H1 (cell line): ENCODE data around the gene KIF5C. TPM values are rescaled to one million over a fixed set of nuclear protein-coding genes. Genes with fewer than 3 reads are reported as not detected.

Experiments
- BCL11A ChIP-seq, 2 experiments: IDR thresholded peaks; one replicate each; pipeline ENCODE4 v1.6.1; 2011; ENCODE audit warnings: low read depth in 2 of 2, low read length in 2 of 2, mild to moderate bottlenecking in 2 of 2
- CTCF ChIP-seq, 3 experiments: IDR thresholded peaks; 1 replicate in 2 of 3; 2 replicates in 1 of 3; pipeline versions ENCODE4 v1.5.1 to v1.6.1; 2011; ENCODE audit warnings: low read length in 3 of 3, mild to moderate bottlenecking in 3 of 3, inconsistent platforms in 2 of 3, low read depth in 1 of 3, moderate library complexity in 1 of 3; ENCODE audit not compliant: insufficient read depth in 1 of 3; ENCODE audit errors: control extremely low read depth in 1 of 3
- NRF1 ChIP-seq: IDR thresholded peaks from 2 replicates; pipeline ENCODE4 v1.6.1; 2011; ENCODE audit warnings: mild to moderate bottlenecking, low read depth, low read length, improper control_type of control experiment
- TCF12 ChIP-seq: IDR thresholded peaks from 2 replicates; pipeline ENCODE4 v1.6.1; 2011; ENCODE audit warnings: low read depth, mild to moderate bottlenecking, low read length
- polyA plus RNA-seq, 7 experiments: library from polyadenylated mRNA; depleted of rRNA in 3 of 7; stranded (reverse) in 5 of 7; unstranded in 2 of 7; fragments of >200 nt in 5 of 7; fragments of 200-250 nt in 2 of 7; gene quantifications; 1 replicate in 5 of 7; 2 replicates in 1 of 7; 4 replicates in 1 of 7; pipeline versions ENCODE4 v1.2.1 to v1.2.3, GENCODE V29; 2011 to 2013; ENCODE audit warnings: missing spikeins in 2 of 7, mixed read lengths in 2 of 7
- total RNA-seq: library from RNA; stranded (reverse); fragmentation: NEBNext Ultra II Directional; extraction: Animal tissue kit (Norgen Biotek cat#: 25700); gene quantifications from 2 replicates; pipeline ENCODE4 v1.2.1, GENCODE V29; 2021

Gene KIF5C
- total and polyA plus RNA-seq, 2 of the 8 experiments (the other 6 are each of a cell fraction or from before 2014, with no cell fraction given): 16.3 to 66.4 TPM

GRCh38 chr2:148848146-148848545, 26.9 kb upstream of the KIF5C start (continued):
- no peak for TF ChIP-seq TCF12
- TF ChIP-seq NRF1: no peak
- TF ChIP-seq BCL11A (IDR thresholded peaks at IDR 0.05; ENCODE audit: low read depth in 2 of 2, low read length in 2 of 2): no peak
- no peak for TF ChIP-seq CTCF (IDR thresholded peaks at IDR 0.05; ENCODE audit: control extremely low read depth in 1 of 3, insufficient read depth in 1 of 3, low read depth in 1 of 3, low read length in 3 of 3)
